ENCODE results near the gene IRF9.

Gene IRF9

GRCh38 chr14:24185741-24186140 is 24.7 kb downstream of the IRF9 start:
- no peak for TF ChIP-seq CTCF (IDR thresholded peaks at IDR 0.05)

GRCh38 chr14:24186831-24187538 is 25.9 kb downstream of the IRF9 start:
- Histone ChIP-seq H3K4me1 (ENCODE audit: control insufficient read depth in 1 of 2, insufficient read depth in 1 of 2, low read depth in 1 of 2, low read length in 1 of 2) (peaks cover 15 to 16% of the 10 kb centered on the region in 2 experiments), H3K9me3 (no peaks in the 10 kb centered on the region), H3K4me3 (ENCODE audit: low read depth in 1 of 2, low read length in 1 of 2) (no peak overlapping the region), H3K36me3 (peaks cover 50% of the 10 kb centered on the region), H3K27me3 (no peaks in the 10 kb centered on the region), H3K27ac (no peak overlapping the region)
- no peak for TF ChIP-seq CTCF (IDR thresholded peaks at IDR 0.05)

More at GRCh38 chr14:24185741-24186140, 24.7 kb downstream of the IRF9 start:
- H3K27ac ChIP-seq = no peak overlapping the region
- H3K4me1 ChIP-seq (ENCODE audit: control insufficient read depth in 1 of 2, insufficient read depth in 1 of 2, low read depth in 1 of 2, low read length in 1 of 2) = peaks cover 15 to 16% of the 10 kb centered on the region in 2 experiments
- H3K27me3 ChIP-seq = no peaks in the 10 kb centered on the region
- peaks cover 59% of the 10 kb centered on the region for H3K36me3 ChIP-seq
- no peaks in the 10 kb centered on the region for H3K9me3 ChIP-seq
- no peak overlapping the region for H3K4me3 ChIP-seq (ENCODE audit: low read depth in 1 of 2, low read length in 1 of 2)

GRCh38 chr14:24187539-24187915 is 26.5 kb downstream of the IRF9 start:
- peaks cover 50% of the 10 kb centered on the region for H3K36me3 ChIP-seq
- no peaks in the 10 kb centered on the region for H3K27me3 ChIP-seq
- no peaks in the 10 kb centered on the region for H3K9me3 ChIP-seq
- H3K4me1 ChIP-seq (ENCODE audit: control insufficient read depth in 1 of 2, insufficient read depth in 1 of 2, low read depth in 1 of 2, low read length in 1 of 2) = peaks cover 15 to 16% of the 10 kb centered on the region in 2 experiments
- peak overlapping the region; percentile 70 to 74 for H3K4me3 ChIP-seq (ENCODE audit: low read depth in 1 of 2, low read length in 1 of 2)
- no peak for TF ChIP-seq CTCF (IDR thresholded peaks at IDR 0.05)
- H3K27ac ChIP-seq = peak overlapping the region; percentile 72

GRCh38 chr14:24188251-24189058 is 27.4 kb downstream of the IRF9 start, which contains the start of gene IPO4:
Gene IPO4 (minus strand): TSS chr14:24188816. CDS start chr14:24188787, 29 bp downstream.
- TF ChIP-seq CTCF (IDR thresholded peaks at IDR 0.05) = no peak

GRCh38 chr14:24189059-24189375 is 28.0 kb downstream of the IRF9 start:
- Histone ChIP-seq H3K4me3 (ENCODE audit: low read depth in 1 of 2, low read length in 1 of 2) (peak overlapping the region; percentile 70 to 74), H3K9me3 (no peaks in the 10 kb centered on the region), H3K27ac (peak overlapping the region; percentile 72), H3K36me3 (peaks cover 40% of the 10 kb centered on the region), H3K4me1 (ENCODE audit: control insufficient read depth in 1 of 2, insufficient read depth in 1 of 2, low read depth in 1 of 2, low read length in 1 of 2) (peaks cover 16% of the 10 kb centered on the region in 2 experiments), H3K27me3 (no peaks in the 10 kb centered on the region)
- TF ChIP-seq CTCF (IDR thresholded peaks at IDR 0.05) = no peak

More at GRCh38 chr14:24188251-24189058, 27.4 kb downstream of the IRF9 start, which contains the start of gene IPO4:
- Histone ChIP-seq H3K27me3 (no peaks in the 10 kb centered on the region), H3K4me3 (ENCODE audit: low read depth in 1 of 2, low read length in 1 of 2) (peak within 1 kb of the TSS; percentile 70 to 74), H3K36me3 (peaks cover 45% of the 10 kb centered on the region), H3K9me3 (no peaks in the 10 kb centered on the region), H3K27ac (peak within 1 kb of the TSS; percentile 72), H3K4me1 (ENCODE audit: control insufficient read depth in 1 of 2, insufficient read depth in 1 of 2, low read depth in 1 of 2, low read length in 1 of 2) (peaks cover 15 to 16% of the 10 kb centered on the region in 2 experiments)
